ENCODE results near the gene TRIM44.

Gene TRIM44

GRCh38 chr11:35862666-35863065 lies 200.1 kb downstream of the TRIM44 start:
- no peak for DNase-seq

GRCh38 chr11:35864131-35864530 lies 201.6 kb downstream of the TRIM44 start:
- DNase-seq = no peak

- DNase-seq = no peak
These were observed 204.0 kb downstream of the TRIM44 start for GRCh38 chr11:35866601-35867000.

All from right forelimb (tissue), 1 donor.